DOHH2 (cell line): ENCODE results near the gene CSMD2.

Experiments
- H3F3A ChIP-seq: fragments of 200-600 bp; sonication (generic), shearing (Covaris generic); 2 replicates; pipeline ENCODE4 v1.6.0; 2016; ENCODE audit warnings: antibody characterized with exemption, mild to moderate bottlenecking; ENCODE audit not compliant: control insufficient read depth, insufficient read depth
- H3K27ac ChIP-seq: fragments of 200-600 bp; sonication (generic); 2 replicates; pipeline ENCODE4 v1.5.1; 2014; ENCODE audit warnings: low read depth, mild to moderate bottlenecking, low read length, moderate library complexity
- H3K27me3 ChIP-seq: fragments of 200-600 bp; sonication (generic); 2 replicates; pipeline ENCODE4 v1.6.1; 2014; ENCODE audit warnings: mild to moderate bottlenecking, low read length, mixed read lengths; ENCODE audit not compliant: control insufficient read depth
- H3K36me3 ChIP-seq: fragments of 200-600 bp; sonication (generic); 2 replicates; pipeline ENCODE4 v1.6.1; 2014; ENCODE audit warnings: mild to moderate bottlenecking, low read length, moderate library complexity, mixed read lengths; ENCODE audit not compliant: control insufficient read depth
- H3K4me1 ChIP-seq: fragments of 200-600 bp; sonication (generic); 2 replicates; pipeline ENCODE4 v1.6.1; 2014; ENCODE audit warnings: mild to moderate bottlenecking, low read length, mixed read lengths; ENCODE audit not compliant: control insufficient read depth
- H3K4me2 ChIP-seq: fragments of 200-600 bp; sonication (generic); 2 replicates; pipeline ENCODE4 v1.6.0; 2014; ENCODE audit warnings: mild to moderate bottlenecking, low read length, moderate library complexity
- H3K4me3 ChIP-seq: fragments of 200-600 bp; sonication (generic); 2 replicates; pipeline ENCODE4 v1.5.1; 2014; ENCODE audit warnings: mild to moderate bottlenecking, low read length, mixed read lengths
- H3K79me2 ChIP-seq: fragments of 200-600 bp; sonication (generic); 2 replicates; pipeline ENCODE4 v1.6.1; 2014; ENCODE audit warnings: mild to moderate bottlenecking, low read length, mixed read lengths; ENCODE audit not compliant: control insufficient read depth
- H3K9me2 ChIP-seq: fragments of 200-600 bp; sonication (generic); replicated peaks from 2 replicates; pipeline ENCODE4 v1.6.1; 2014; ENCODE audit warnings: mild to moderate bottlenecking, low read length, mixed read lengths; ENCODE audit not compliant: control insufficient read depth
- H3K9me3 ChIP-seq: fragments of 200-600 bp; sonication (generic); 2 replicates; pipeline ENCODE4 v1.6.1; 2014; ENCODE audit warnings: antibody characterized with exemption, low read length, mixed read lengths; ENCODE audit not compliant: control insufficient read depth, insufficient read depth
- H4K20me1 ChIP-seq: fragments of 200-600 bp; sonication (generic); 2 replicates; pipeline ENCODE4 v1.6.0; 2014; ENCODE audit warnings: low read depth, mild to moderate bottlenecking, antibody characterized with exemption, low read length, moderate library complexity; ENCODE audit not compliant: control insufficient read depth, insufficient read depth
- EZH2phosphoT487 ChIP-seq: fragments of 200-600 bp; sonication (generic); IDR thresholded peaks from 2 replicates; pipeline ENCODE4 v1.6.1; 2017; ENCODE audit warnings: borderline replicate concordance, mild to moderate bottlenecking, antibody characterized with exemption, low read length, moderate library complexity, mixed read lengths
- TF ChIP-seq, protein P1 (sequence below): fragments of 200-600 bp; sonication (generic); IDR thresholded peaks from one replicate; pipeline ENCODE4 v1.5.1; 2014; ENCODE audit warnings: antibody characterized with exemption, mild to moderate bottlenecking, low read depth, low read length; ENCODE audit not compliant: poor library complexity, severe bottlenecking

Gene CSMD2

DNA sequence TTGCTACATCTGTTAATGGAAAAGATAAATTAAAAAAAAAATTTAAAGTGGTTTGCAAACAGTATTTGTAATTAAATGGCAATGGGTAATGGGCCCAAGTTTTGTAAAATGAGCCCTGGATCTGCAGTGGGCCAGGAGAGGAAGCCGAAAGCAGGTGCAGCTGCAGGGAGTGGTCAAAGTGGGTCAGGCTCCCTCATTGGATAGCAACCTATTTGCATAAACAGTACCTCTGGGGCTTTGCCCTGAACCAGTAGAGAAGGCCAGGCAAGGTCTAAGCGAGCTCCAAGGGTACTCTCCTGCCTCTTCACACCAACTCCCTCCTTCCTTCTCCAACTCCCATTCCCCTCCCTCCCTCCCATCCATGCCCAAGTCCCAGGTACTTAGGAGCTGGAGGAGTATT, 162.2 kb downstream of the CSMD2 start:
- Histone ChIP-seq H4K20me1 (no peaks in the 10 kb centered on the region), H3K4me3 (no peak overlapping the region), H3K27me3 (no peaks in the 10 kb centered on the region), H3K9me3 (no peaks in the 10 kb centered on the region), H3F3A (no peaks in the 10 kb centered on the region), H3K27ac (no peak overlapping the region), H3K4me1 (no peaks in the 10 kb centered on the region), H3K79me2 (no peaks in the 10 kb centered on the region), H3K36me3 (no peaks in the 10 kb centered on the region), H3K4me2 (no peak overlapping the region), H3K9me2 (no peaks in the 10 kb centered on the region)
- TF ChIP-seq, protein P1, sequence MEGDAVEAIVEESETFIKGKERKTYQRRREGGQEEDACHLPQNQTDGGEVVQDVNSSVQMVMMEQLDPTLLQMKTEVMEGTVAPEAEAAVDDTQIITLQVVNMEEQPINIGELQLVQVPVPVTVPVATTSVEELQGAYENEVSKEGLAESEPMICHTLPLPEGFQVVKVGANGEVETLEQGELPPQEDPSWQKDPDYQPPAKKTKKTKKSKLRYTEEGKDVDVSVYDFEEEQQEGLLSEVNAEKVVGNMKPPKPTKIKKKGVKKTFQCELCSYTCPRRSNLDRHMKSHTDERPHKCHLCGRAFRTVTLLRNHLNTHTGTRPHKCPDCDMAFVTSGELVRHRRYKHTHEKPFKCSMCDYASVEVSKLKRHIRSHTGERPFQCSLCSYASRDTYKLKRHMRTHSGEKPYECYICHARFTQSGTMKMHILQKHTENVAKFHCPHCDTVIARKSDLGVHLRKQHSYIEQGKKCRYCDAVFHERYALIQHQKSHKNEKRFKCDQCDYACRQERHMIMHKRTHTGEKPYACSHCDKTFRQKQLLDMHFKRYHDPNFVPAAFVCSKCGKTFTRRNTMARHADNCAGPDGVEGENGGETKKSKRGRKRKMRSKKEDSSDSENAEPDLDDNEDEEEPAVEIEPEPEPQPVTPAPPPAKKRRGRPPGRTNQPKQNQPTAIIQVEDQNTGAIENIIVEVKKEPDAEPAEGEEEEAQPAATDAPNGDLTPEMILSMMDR, result no peak
- TF ChIP-seq EZH2phosphoT487, result no peak

DNA sequence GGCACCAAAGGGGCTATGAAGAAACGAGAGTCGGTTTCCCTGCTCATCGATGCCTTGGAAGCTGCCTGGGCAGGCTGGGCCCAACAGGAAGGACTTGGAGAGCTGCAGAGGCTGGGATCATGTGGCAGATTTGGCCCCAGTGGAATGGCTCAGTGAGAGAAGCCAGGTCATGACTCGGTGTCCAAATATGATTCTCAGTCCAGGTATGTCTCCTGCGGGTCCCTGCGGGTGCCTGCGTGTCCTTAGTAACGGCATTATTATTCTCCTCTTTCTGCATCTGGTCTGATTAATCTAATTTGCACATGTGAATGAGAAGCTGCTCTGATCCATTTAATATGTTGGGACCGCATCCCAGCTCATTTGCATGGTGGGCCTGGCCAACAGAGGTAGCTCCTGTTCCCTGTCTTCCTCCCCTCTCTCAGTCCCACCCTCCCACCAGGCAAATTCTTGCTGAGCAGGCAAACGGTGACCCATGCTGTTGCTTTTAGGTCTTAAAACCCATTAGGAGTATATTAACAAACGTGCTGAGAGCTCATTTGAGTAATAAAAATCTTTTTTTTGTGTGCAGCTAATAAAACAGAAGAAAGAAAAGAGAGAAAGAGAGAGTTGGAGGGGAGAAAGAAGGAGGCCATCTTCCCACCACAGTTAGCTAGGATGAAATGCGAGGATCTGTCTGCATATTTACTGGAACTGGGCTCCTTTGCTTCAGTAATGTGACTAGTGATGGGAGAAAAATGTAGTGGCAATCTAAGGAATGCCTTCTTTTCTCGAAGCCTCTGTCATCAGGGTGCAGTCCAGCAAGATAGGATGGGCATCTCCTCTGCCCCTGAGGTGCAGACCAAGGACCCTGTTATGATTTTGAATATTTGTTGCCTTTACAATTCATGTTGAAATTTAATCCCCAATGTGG, 167.6 kb downstream of the CSMD2 start:
- Histone ChIP-seq H3K27ac (no peak overlapping the region), H3K79me2 (no peaks in the 10 kb centered on the region), H3K9me3 (no peaks in the 10 kb centered on the region), H3K4me2 (no peak overlapping the region), H3F3A (no peaks in the 10 kb centered on the region), H3K27me3 (no peaks in the 10 kb centered on the region), H4K20me1 (no peaks in the 10 kb centered on the region), H3K36me3 (no peaks in the 10 kb centered on the region), H3K9me2 (no peaks in the 10 kb centered on the region), H3K4me1 (no peaks in the 10 kb centered on the region), H3K4me3 (no peak overlapping the region)
- TF ChIP-seq EZH2phosphoT487, result no peak
- TF ChIP-seq, protein P1, result no peak

DNA sequence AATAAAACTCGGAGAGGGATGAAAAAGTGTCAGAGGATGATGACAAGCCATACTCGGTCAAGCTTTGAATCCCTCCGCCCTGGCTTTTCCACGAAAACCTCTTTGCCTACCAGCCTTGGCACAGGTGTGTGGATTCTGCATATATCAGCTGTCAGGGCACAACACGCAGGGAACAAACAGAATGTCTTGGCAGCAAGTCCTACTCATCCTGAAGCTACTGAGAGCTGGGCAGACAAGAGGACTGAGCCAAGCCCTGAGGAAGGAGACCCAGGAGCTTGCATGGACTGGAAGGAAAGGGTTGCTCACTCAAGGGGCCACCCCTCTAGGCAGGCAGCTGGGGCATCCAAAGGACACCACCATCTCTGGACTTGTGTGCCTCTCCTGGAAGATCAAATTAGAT, 168.7 kb downstream of the CSMD2 start:
- Histone ChIP-seq H3K27me3 (no peaks in the 10 kb centered on the region), H3F3A (no peaks in the 10 kb centered on the region), H3K79me2 (no peaks in the 10 kb centered on the region)

More for the DNA sequence above, 168.7 kb downstream of the CSMD2 start:
- TF ChIP-seq EZH2phosphoT487, result no peak
- TF ChIP-seq, protein P1, result no peak
- Histone ChIP-seq H3K9me3 (no peaks in the 10 kb centered on the region), H3K4me1 (no peaks in the 10 kb centered on the region), H3K36me3 (no peaks in the 10 kb centered on the region), H3K4me3 (no peak overlapping the region), H3K4me2 (no peak overlapping the region), H3K9me2 (no peaks in the 10 kb centered on the region), H4K20me1 (no peaks in the 10 kb centered on the region), H3K27ac (no peak overlapping the region)
